ENCODE data around the gene CUBN.

DNA sequence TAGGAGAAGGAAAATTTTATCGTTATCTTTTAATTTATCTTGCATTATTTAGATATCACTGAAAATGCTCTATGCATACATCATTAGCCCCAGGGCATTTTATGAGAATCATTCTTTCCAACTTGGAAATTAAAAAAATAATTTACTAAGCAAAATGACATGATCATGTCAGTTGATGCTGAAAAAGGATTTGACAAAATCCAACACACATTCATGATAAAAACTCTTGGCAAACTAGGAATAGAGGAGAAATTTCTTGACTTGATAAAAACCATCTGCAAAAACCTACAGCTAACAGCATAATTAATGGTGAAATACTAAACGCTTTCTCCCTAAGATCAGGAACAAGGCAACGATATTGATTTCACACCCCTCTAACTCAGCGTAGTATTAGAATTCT lies 272.2 kb downstream of the CUBN start:
- TF ChIP-seq POLR2A (IDR thresholded peaks at IDR 0.05; ENCODE audit: low read length): no peak
- TF ChIP-seq, protein P1, sequence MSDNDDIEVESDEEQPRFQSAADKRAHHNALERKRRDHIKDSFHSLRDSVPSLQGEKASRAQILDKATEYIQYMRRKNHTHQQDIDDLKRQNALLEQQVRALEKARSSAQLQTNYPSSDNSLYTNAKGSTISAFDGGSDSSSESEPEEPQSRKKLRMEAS (IDR thresholded peaks at IDR 0.05): no peak
- TF ChIP-seq ZSCAN20 (CRISPR knock-in tag; IDR thresholded peaks at IDR 0.05): no peak
- TF ChIP-seq, protein P2, sequence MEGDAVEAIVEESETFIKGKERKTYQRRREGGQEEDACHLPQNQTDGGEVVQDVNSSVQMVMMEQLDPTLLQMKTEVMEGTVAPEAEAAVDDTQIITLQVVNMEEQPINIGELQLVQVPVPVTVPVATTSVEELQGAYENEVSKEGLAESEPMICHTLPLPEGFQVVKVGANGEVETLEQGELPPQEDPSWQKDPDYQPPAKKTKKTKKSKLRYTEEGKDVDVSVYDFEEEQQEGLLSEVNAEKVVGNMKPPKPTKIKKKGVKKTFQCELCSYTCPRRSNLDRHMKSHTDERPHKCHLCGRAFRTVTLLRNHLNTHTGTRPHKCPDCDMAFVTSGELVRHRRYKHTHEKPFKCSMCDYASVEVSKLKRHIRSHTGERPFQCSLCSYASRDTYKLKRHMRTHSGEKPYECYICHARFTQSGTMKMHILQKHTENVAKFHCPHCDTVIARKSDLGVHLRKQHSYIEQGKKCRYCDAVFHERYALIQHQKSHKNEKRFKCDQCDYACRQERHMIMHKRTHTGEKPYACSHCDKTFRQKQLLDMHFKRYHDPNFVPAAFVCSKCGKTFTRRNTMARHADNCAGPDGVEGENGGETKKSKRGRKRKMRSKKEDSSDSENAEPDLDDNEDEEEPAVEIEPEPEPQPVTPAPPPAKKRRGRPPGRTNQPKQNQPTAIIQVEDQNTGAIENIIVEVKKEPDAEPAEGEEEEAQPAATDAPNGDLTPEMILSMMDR (IDR thresholded peaks at IDR 0.05): no peak
- TF ChIP-seq, protein P3, sequence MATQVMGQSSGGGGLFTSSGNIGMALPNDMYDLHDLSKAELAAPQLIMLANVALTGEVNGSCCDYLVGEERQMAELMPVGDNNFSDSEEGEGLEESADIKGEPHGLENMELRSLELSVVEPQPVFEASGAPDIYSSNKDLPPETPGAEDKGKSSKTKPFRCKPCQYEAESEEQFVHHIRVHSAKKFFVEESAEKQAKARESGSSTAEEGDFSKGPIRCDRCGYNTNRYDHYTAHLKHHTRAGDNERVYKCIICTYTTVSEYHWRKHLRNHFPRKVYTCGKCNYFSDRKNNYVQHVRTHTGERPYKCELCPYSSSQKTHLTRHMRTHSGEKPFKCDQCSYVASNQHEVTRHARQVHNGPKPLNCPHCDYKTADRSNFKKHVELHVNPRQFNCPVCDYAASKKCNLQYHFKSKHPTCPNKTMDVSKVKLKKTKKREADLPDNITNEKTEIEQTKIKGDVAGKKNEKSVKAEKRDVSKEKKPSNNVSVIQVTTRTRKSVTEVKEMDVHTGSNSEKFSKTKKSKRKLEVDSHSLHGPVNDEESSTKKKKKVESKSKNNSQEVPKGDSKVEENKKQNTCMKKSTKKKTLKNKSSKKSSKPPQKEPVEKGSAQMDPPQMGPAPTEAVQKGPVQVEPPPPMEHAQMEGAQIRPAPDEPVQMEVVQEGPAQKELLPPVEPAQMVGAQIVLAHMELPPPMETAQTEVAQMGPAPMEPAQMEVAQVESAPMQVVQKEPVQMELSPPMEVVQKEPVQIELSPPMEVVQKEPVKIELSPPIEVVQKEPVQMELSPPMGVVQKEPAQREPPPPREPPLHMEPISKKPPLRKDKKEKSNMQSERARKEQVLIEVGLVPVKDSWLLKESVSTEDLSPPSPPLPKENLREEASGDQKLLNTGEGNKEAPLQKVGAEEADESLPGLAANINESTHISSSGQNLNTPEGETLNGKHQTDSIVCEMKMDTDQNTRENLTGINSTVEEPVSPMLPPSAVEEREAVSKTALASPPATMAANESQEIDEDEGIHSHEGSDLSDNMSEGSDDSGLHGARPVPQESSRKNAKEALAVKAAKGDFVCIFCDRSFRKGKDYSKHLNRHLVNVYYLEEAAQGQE (IDR thresholded peaks at IDR 0.05): no peak
- no peak for TF ChIP-seq EP300 (IDR thresholded peaks at IDR 0.05)
- no peak for TF ChIP-seq MAFK (IDR thresholded peaks at IDR 0.05; ENCODE audit: partially characterized antibody)
- TF ChIP-seq KDM5A (IDR thresholded peaks at IDR 0.05): no peak
- TF ChIP-seq HDAC2 (IDR thresholded peaks at IDR 0.05): no peak
- TF ChIP-seq, protein P4, sequence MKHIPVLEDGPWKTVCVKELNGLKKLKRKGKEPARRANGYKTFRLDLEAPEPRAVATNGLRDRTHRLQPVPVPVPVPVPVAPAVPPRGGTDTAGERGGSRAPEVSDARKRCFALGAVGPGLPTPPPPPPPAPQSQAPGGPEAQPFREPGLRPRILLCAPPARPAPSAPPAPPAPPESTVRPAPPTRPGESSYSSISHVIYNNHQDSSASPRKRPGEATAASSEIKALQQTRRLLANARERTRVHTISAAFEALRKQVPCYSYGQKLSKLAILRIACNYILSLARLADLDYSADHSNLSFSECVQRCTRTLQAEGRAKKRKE (CRISPR knock-in tag; IDR thresholded peaks at IDR 0.05; ENCODE audit: low read depth): no peak
- no peak for TF ChIP-seq ZFP36 (IDR thresholded peaks at IDR 0.05; ENCODE audit: borderline replicate concordance, partially characterized antibody)
